ENCODE data around the gene PABPN1L. TPM values are rescaled to one million over a fixed set of nuclear protein-coding genes. Genes with fewer than 3 reads are reported as not detected.

The PABPN1L gene
- total and polyA plus RNA-seq, 2 donors from 2014 or later, result not detected

DNA sequence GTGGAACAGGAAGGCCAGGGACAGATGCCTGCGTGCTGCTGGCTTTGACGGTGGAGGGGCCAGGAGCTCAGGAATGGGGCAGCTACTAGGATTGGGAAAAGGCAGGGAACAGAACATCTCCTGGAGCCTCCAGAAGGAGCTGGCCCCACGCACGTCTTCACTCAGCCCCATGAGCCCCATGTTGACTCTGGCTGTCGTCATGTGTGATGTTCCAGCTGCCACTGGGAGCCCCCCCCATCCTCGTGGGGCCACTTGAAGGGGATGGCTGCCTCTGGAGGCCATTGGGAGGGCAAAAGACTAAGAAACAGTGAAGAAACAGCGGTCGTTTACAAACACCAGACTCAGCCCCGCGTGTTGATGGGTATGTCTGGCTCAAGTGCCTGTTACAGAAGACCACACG, 36.2 kb downstream of the PABPN1L start:
- FAIRE-seq, result no peak
- Histone ChIP-seq H3K4me3 (ENCODE audit: low read length in 3 of 3) (no peak overlapping the region), H3K9ac (ENCODE audit: low read length in 3 of 3) (no peak overlapping the region), H3K36me3 (ENCODE audit: control insufficient read depth in 2 of 3, insufficient read depth in 3 of 3, low read length in 3 of 3) (peaks cover 0 to 3% (median 0%) of the 10 kb centered on the region in 3 donors), H3K9me3 (ENCODE audit: control insufficient read depth in 2 of 3, insufficient read depth in 1 of 3, low read length in 3 of 3) (no peaks in the 10 kb centered on the region), H3K27me3 (ENCODE audit: control insufficient read depth, insufficient read depth, low read length) (no peaks in the 10 kb centered on the region), H3K4me1 (ENCODE audit: control insufficient read depth in 2 of 3, insufficient read depth in 2 of 3, low read depth in 1 of 3, low read length in 3 of 3) (no peaks in the 10 kb centered on the region), H3K27ac (ENCODE audit: low read depth in 2 of 2, low read length in 2 of 2) (no peak overlapping the region)
- DNase-seq, result peak in 4 of 5 donors; percentile 63 to 92 (median 85)
- TF ChIP-seq, protein P1, sequence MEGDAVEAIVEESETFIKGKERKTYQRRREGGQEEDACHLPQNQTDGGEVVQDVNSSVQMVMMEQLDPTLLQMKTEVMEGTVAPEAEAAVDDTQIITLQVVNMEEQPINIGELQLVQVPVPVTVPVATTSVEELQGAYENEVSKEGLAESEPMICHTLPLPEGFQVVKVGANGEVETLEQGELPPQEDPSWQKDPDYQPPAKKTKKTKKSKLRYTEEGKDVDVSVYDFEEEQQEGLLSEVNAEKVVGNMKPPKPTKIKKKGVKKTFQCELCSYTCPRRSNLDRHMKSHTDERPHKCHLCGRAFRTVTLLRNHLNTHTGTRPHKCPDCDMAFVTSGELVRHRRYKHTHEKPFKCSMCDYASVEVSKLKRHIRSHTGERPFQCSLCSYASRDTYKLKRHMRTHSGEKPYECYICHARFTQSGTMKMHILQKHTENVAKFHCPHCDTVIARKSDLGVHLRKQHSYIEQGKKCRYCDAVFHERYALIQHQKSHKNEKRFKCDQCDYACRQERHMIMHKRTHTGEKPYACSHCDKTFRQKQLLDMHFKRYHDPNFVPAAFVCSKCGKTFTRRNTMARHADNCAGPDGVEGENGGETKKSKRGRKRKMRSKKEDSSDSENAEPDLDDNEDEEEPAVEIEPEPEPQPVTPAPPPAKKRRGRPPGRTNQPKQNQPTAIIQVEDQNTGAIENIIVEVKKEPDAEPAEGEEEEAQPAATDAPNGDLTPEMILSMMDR (IDR thresholded peaks at IDR 0.05; ENCODE audit: borderline replicate concordance, extremely low read depth, insufficient read depth), result no peak
- intact Hi-C loops (cut with DNase I), result no loop called here

DNA sequence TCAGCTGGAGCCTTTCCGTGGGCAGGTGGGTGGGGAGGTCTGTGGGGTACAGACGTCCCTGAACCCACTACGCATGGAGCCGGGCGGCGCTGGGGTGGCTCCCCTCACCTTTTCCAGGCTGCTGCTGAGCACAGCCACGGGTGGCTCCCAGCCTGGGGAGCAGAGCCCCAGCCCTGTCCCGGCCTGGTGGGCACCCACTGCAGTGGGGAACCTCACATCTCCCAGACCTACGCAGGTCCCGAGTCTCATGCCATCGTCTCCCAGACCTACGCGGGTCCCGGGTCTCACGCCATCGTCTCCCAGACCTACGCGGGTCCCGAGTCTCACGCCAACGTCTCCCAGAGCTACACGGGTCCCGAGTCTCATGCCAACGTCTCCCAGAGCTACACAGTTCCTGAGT, 37.7 kb downstream of the PABPN1L start:
- H3K27me3 ChIP-seq (ENCODE audit: control insufficient read depth, insufficient read depth, low read length), result no peaks in the 10 kb centered on the region
- intact Hi-C loops (cut with DNase I), result no loop called here
- FAIRE-seq, result no peak
- H3K36me3 ChIP-seq (ENCODE audit: control insufficient read depth in 2 of 3, insufficient read depth in 3 of 3, low read length in 3 of 3), result no peaks in the 10 kb centered on the region
- no peak overlapping the region for H3K9ac ChIP-seq (ENCODE audit: low read length in 3 of 3)
- TF ChIP-seq, protein P1 (IDR thresholded peaks at IDR 0.05; ENCODE audit: borderline replicate concordance, extremely low read depth, insufficient read depth), result no peak
- H3K4me1 ChIP-seq (ENCODE audit: control insufficient read depth in 2 of 3, insufficient read depth in 2 of 3, low read depth in 1 of 3, low read length in 3 of 3), result no peaks in the 10 kb centered on the region
- no peaks in the 10 kb centered on the region for H3K9me3 ChIP-seq (ENCODE audit: control insufficient read depth in 2 of 3, insufficient read depth in 1 of 3, low read length in 3 of 3)
- DNase-seq, result no peak
- H3K27ac ChIP-seq (ENCODE audit: low read depth in 2 of 2, low read length in 2 of 2), result no peak overlapping the region
- no peak overlapping the region for H3K4me3 ChIP-seq (ENCODE audit: low read length in 3 of 3)

DNA sequence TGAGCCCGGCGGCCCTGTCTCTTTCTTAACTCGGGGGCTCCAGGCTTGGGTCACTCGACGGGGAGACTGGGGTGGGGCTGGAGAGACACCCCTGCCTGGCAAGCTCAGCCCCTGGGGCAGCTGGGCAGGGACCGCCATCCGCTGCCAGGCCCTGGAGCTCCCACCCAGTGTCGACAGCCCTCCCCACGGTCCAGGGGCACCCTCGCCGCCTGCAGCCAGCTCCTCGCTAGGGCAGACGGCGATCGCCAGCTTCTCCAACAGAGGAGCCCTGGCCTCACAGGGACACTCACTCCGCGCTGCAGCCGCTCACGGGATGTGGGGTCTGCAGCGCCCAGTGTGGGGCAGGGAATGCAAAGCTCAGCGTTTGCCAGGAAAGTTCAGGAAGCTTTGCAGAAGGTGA, 38.7 kb downstream of the PABPN1L start:
- DNase-seq, result no peak
- TF ChIP-seq, protein P1 (IDR thresholded peaks at IDR 0.05; ENCODE audit: borderline replicate concordance, extremely low read depth, insufficient read depth), result no peak

More for the DNA sequence above, 38.7 kb downstream of the PABPN1L start:
- Histone ChIP-seq H3K36me3 (ENCODE audit: control insufficient read depth in 2 of 3, insufficient read depth in 3 of 3, low read length in 3 of 3) (peaks cover 0 to 2% (median 0%) of the 10 kb centered on the region in 3 donors), H3K4me1 (ENCODE audit: control insufficient read depth in 2 of 3, insufficient read depth in 2 of 3, low read depth in 1 of 3, low read length in 3 of 3) (no peaks in the 10 kb centered on the region), H3K27ac (ENCODE audit: low read depth in 2 of 2, low read length in 2 of 2) (no peak overlapping the region), H3K9ac (ENCODE audit: low read length in 3 of 3) (no peak overlapping the region), H3K27me3 (ENCODE audit: control insufficient read depth, insufficient read depth, low read length) (no peaks in the 10 kb centered on the region), H3K9me3 (ENCODE audit: control insufficient read depth in 2 of 3, insufficient read depth in 1 of 3, low read length in 3 of 3) (no peaks in the 10 kb centered on the region), H3K4me3 (ENCODE audit: low read length in 3 of 3) (no peak overlapping the region)
- intact Hi-C loops (cut with DNase I), result no loop called here
- FAIRE-seq, result no peak
